ENCODE measurements around the gene SSBP2. TPM values are rescaled to one million over a fixed set of nuclear protein-coding genes. Genes with fewer than 3 reads are reported as not detected.

Gene SSBP2
- total and polyA plus RNA-seq, 2 of the 8 experiments (the other 6 are each of a cell fraction or from before 2014, with no cell fraction given) = 21.5 to 36.2 TPM

- Histone ChIP-seq H2BK15ac (ENCODE audit: low read length) (no peak overlapping the region), H2BK5ac (ENCODE audit: low read depth, low read length) (no peak overlapping the region), H2AK5ac (ENCODE audit: low read depth, low read length) (no peak overlapping the region), H2BK12ac (ENCODE audit: low read depth, low read length) (no peak overlapping the region), H3K4ac (replicated peaks; ENCODE audit: insufficient read length, low read depth, low read length) (no peak overlapping the region), H3K23ac (ENCODE audit: insufficient read length) (no peak overlapping the region), H4K5ac (ENCODE audit: insufficient read length, low read depth, low read length) (no peak overlapping the region), H4K20me1 (replicated peaks in 1 of 2; ENCODE audit: control insufficient read depth in 1 of 2, insufficient read depth in 2 of 2, low read length in 2 of 2) (no peaks in the 10 kb centered on the region), H3K79me2 (ENCODE audit: control insufficient read depth in 1 of 2, insufficient read depth in 2 of 2, low read length in 2 of 2) (no peaks in the 10 kb centered on the region), H3K27me3 (replicated peaks in 1 of 4; ENCODE audit: control insufficient read depth in 3 of 4, extremely low read depth in 1 of 4, insufficient read depth in 3 of 4, low read length in 3 of 4) (no peaks in the 10 kb centered on the region), H4K91ac (replicated peaks; ENCODE audit: insufficient read length, low read length) (no peak overlapping the region), H3K23me2 (ENCODE audit: low read depth, low read length) (no peaks in the 10 kb centered on the region; the same call in 1 of the 2 replicates), H3K14ac (ENCODE audit: insufficient read length) (no peak overlapping the region), H3K79me1 (ENCODE audit: low read depth, low read length) (no peaks in the 10 kb centered on the region; the same call in 1 of the 2 replicates), H3K9me3 (ENCODE audit: insufficient read depth in 2 of 2, low read depth in 1 of 2, low read length in 1 of 2) (no peaks in the 10 kb centered on the region), H3K4me1 (replicated peaks in 1 of 4; ENCODE audit: control insufficient read depth in 3 of 4, insufficient read depth in 4 of 4, low read length in 3 of 4) (peaks cover 0 to 11% (median 3%) of the 10 kb centered on the region in 4 experiments; a peak in 3 of 7 replicates), H3K4me3 (ENCODE audit: extremely low read depth in 1 of 4, insufficient read depth in 2 of 4, low read depth in 3 of 4, low read length in 4 of 4) (no peak overlapping the region), H2BK20ac (ENCODE audit: low read length) (no peak overlapping the region), H3K18ac (ENCODE audit: extremely low read depth, low read length) (no peak overlapping the region), H2AFZ (ENCODE audit: low read length) (no peak overlapping the region), H3K9ac (replicated peaks in 1 of 4; ENCODE audit: extremely low read depth in 1 of 4, low read depth in 3 of 4, low read length in 3 of 4) (no peak overlapping the region), H2BK120ac (replicated peaks; ENCODE audit: low read depth, low read length) (no peak overlapping the region), H3K4me2 (ENCODE audit: insufficient read depth in 1 of 2, low read depth in 2 of 2, low read length in 2 of 2) (no peak overlapping the region), H4K8ac (ENCODE audit: extremely low read depth, insufficient read depth, low read length) (no peak overlapping the region), H3K56ac (replicated peaks; ENCODE audit: insufficient read length, low read depth, low read length) (no peak overlapping the region), H3K36me3 (ENCODE audit: control insufficient read depth in 2 of 4, insufficient read depth in 4 of 4, low read length in 3 of 4) (no peaks in the 10 kb centered on the region), H3K27ac (ENCODE audit: low read depth, low read length) (no peak overlapping the region)
- POLR2A ChIA-PET (ENCODE audit: partially characterized antibody) = interaction anchor here (0.9 to 1.3 kb wide), 2 partner anchors 9 to 511 kb away, joined by 3 read pairs; no protein-coding TSS in a partner anchor
- CTCF ChIA-PET (ENCODE audit: partially characterized antibody) = interaction anchor here (0.7 to 1.3 kb wide), 3 partner anchors 9 to 95 kb away, joined by 3 read pairs; no protein-coding TSS in a partner anchor
- DNase-seq (ENCODE audit: low read depth in 1 of 2, low spot score in 2 of 2) (no peak), FAIRE-seq (no peak)
- 96% methylated on average over 4 of the region's 4 CpGs; no CpG with 5 or more reads in 1 of the 2 experiments for WGBS, 2 experiments (ENCODE audit: extremely low coverage in 1 of 2, insufficient coverage in 1 of 2, insufficient read length in 1 of 2, insufficient replicate concordance in 2 of 2, low coverage in 1 of 2, low lambda C conversion rate in 2 of 2, missing lambda C conversion rate in 1 of 2)
- TF ChIP-seq SAP30 (IDR thresholded peaks at IDR 0.05; ENCODE audit: insufficient read depth, insufficient replicate concordance, low read length) (no peak), NRF1 (IDR thresholded peaks at IDR 0.05; ENCODE audit: low read depth, low read length) (no peak), KDM4A (IDR thresholded peaks at IDR 0.05; ENCODE audit: low read depth, low read length, severe bottlenecking) (no peak), NANOG (IDR thresholded peaks at IDR 0.05; ENCODE audit: insufficient read depth, low read depth, low read length, poor library complexity, severe bottlenecking) (no peak), HDAC2 (IDR thresholded peaks at IDR 0.05; ENCODE audit: borderline replicate concordance in 1 of 2, low read depth in 2 of 2, low read length in 2 of 2) (no peak), POLR2A (IDR thresholded peaks at IDR 0.05; ENCODE audit: control extremely low read depth in 1 of 2, low read depth in 2 of 2, low read length in 2 of 2) (no peak), CEBPB (IDR thresholded peaks at IDR 0.05; ENCODE audit: low read depth, low read length) (no peak), PHF8 (conservative IDR thresholded peaks at IDR 0.05; ENCODE audit: low read depth, low read length) (no peak)
Measured at GRCh38 chr5:81762853-81763252, 12.0 kb upstream of the SSBP2 start.
